Astrocyte (in vitro differentiated cells and primary cell): Measurements from ENCODE around the gene SVIL. TPM values are rescaled to one million over a fixed set of nuclear protein-coding genes. Genes with fewer than 3 reads are reported as not detected.

Source experiments
- DNase-seq: peaks from one replicate; pipeline ENCODE4 v3.0.0-alpha.2; 2010; ENCODE audit warnings: low read depth
- FAIRE-seq: peaks from 2 replicates; lab custom pipeline; 2011; peaks lifted over from hg19 to GRCh38; lab: Jason Lieb, UNC
- H2AFZ ChIP-seq: 2 replicates; pipeline ENCODE4 v1.6.0; 2012; ENCODE audit warnings: low read depth, low read length, inconsistent platforms
- H3K27ac ChIP-seq: 2 replicates; pipeline ENCODE4 v1.5.1; 2011; ENCODE audit warnings: low read depth, low read length, inconsistent platforms
- H3K27me3 ChIP-seq: 2 replicates; pipeline ENCODE4 v1.6.0; 2011; ENCODE audit warnings: low read length, inconsistent platforms; ENCODE audit not compliant: insufficient read depth
- H3K36me3 ChIP-seq: 2 replicates; pipeline ENCODE4 v1.5.1; 2011; ENCODE audit warnings: low read length, inconsistent platforms; ENCODE audit not compliant: insufficient read depth
- H3K4me1 ChIP-seq: 2 replicates; pipeline ENCODE4 v1.5.1; 2011; ENCODE audit warnings: low read length, inconsistent platforms; ENCODE audit not compliant: insufficient read depth
- H3K4me2 ChIP-seq: 2 replicates; pipeline ENCODE4 v1.6.0; 2012; ENCODE audit warnings: low read length, inconsistent platforms
- H3K4me3 ChIP-seq: 2 replicates; pipeline ENCODE4 v1.5.1; 2011; ENCODE audit warnings: low read depth, mild to moderate bottlenecking, low read length, inconsistent platforms; ENCODE audit not compliant: insufficient read depth
- H3K79me2 ChIP-seq: 2 replicates; pipeline ENCODE4 v1.6.0; 2012; ENCODE audit warnings: mild to moderate bottlenecking, low read length, inconsistent platforms; ENCODE audit not compliant: insufficient read depth
- H3K9ac ChIP-seq: 2 replicates; pipeline ENCODE4 v1.6.0; 2012; ENCODE audit warnings: mild to moderate bottlenecking, low read length, inconsistent platforms
- H3K9me3 ChIP-seq: 2 replicates; pipeline ENCODE4 v1.5.1; 2012; ENCODE audit warnings: low read depth, mild to moderate bottlenecking, low read length, inconsistent platforms; ENCODE audit not compliant: insufficient read depth
- H4K20me1 ChIP-seq: 2 replicates; pipeline ENCODE4 v1.6.0; 2012; ENCODE audit warnings: low read length, inconsistent platforms; ENCODE audit not compliant: insufficient read depth
- H3K27ac Mint-ChIP-seq: one replicate; pipeline ENCODE4 v1.8.0; 2021; ENCODE audit warnings: mild to moderate bottlenecking, mixed read lengths; ENCODE audit not compliant: unreplicated experiment
- H3K27me3 Mint-ChIP-seq: one replicate; pipeline ENCODE4 v1.8.0; 2021; ENCODE audit warnings: low read depth, mixed read lengths; ENCODE audit not compliant: unreplicated experiment
- H3K36me3 Mint-ChIP-seq: one replicate; pipeline ENCODE4 v1.8.0; 2021; ENCODE audit warnings: low read depth, mixed read lengths; ENCODE audit not compliant: unreplicated experiment
- H3K4me1 Mint-ChIP-seq: one replicate; pipeline ENCODE4 v1.8.0; 2021; ENCODE audit warnings: low read depth, mixed read lengths; ENCODE audit not compliant: unreplicated experiment
- H3K4me3 Mint-ChIP-seq: one replicate; pipeline ENCODE4 v1.8.0; 2021; ENCODE audit warnings: mild to moderate bottlenecking, moderate library complexity, mixed read lengths; ENCODE audit not compliant: unreplicated experiment
- H3K9me3 Mint-ChIP-seq: one replicate; pipeline ENCODE4 v1.8.0; 2021; ENCODE audit warnings: mild to moderate bottlenecking, mixed read lengths; ENCODE audit not compliant: unreplicated experiment
- EZH2 ChIP-seq: IDR thresholded peaks from 2 replicates; pipeline ENCODE4 v1.6.1; 2012; ENCODE audit warnings: mild to moderate bottlenecking, low read length, inconsistent platforms; ENCODE audit not compliant: insufficient read depth
- total RNA-seq: library from RNA; stranded (reverse); gene quantifications from 2 replicates; pipeline ENCODE4 v1.2.1, GENCODE V29; 2021
- TF ChIP-seq, protein P1 (sequence below): IDR thresholded peaks from 2 replicates; pipeline ENCODE4 v1.5.1; 2011; ENCODE audit warnings: low read depth, mild to moderate bottlenecking, inconsistent platforms, low read length, moderate library complexity; ENCODE audit not compliant: insufficient read depth

SVIL gene
- total RNA-seq, 1 donor from 2014 or later = 70.4 TPM

DNA sequence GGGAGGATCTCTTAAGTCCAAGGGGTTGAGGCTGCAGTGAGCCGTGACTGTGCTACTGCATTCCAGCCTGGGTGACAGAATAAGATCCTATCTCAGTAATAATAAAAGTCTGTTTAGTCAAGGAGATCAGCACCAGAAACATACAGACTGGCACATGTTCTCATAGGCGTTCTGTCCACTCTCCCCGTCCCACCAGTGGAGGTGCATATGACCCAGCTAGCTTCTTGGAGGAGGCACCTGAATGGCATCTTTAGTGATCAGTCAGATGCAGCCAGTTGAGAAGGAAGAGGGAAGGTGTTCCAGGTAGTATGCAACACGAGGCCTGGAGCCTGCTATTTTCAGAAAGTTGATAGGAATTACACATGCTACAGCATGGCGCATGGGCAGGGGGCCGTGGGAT is 45.3 kb upstream of the SVIL start:
- no peak overlapping the region for H3K4me3 Mint-ChIP-seq
- Histone ChIP-seq H3K36me3 (no peaks in the 10 kb centered on the region), H3K9me3 (peaks cover 10% of the 10 kb centered on the region), H3K9ac (no peak overlapping the region), H3K4me1 (no peaks in the 10 kb centered on the region), H4K20me1 (peaks cover 49% of the 10 kb centered on the region), H3K4me3 (no peak overlapping the region), H3K4me2 (no peak overlapping the region), H3K79me2 (peaks cover 49% of the 10 kb centered on the region), H2AFZ (no peak overlapping the region), H3K27me3 (no peaks in the 10 kb centered on the region), H3K27ac (no peak overlapping the region)
- H3K36me3 Mint-ChIP-seq = peaks cover 51% of the 10 kb centered on the region
- H3K4me1 Mint-ChIP-seq = peaks cover 12% of the 10 kb centered on the region
- no peak for TF ChIP-seq EZH2
- TF ChIP-seq, protein P1, sequence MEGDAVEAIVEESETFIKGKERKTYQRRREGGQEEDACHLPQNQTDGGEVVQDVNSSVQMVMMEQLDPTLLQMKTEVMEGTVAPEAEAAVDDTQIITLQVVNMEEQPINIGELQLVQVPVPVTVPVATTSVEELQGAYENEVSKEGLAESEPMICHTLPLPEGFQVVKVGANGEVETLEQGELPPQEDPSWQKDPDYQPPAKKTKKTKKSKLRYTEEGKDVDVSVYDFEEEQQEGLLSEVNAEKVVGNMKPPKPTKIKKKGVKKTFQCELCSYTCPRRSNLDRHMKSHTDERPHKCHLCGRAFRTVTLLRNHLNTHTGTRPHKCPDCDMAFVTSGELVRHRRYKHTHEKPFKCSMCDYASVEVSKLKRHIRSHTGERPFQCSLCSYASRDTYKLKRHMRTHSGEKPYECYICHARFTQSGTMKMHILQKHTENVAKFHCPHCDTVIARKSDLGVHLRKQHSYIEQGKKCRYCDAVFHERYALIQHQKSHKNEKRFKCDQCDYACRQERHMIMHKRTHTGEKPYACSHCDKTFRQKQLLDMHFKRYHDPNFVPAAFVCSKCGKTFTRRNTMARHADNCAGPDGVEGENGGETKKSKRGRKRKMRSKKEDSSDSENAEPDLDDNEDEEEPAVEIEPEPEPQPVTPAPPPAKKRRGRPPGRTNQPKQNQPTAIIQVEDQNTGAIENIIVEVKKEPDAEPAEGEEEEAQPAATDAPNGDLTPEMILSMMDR = no peak
- no peak for FAIRE-seq
- no peak overlapping the region for H3K27ac Mint-ChIP-seq
- no peaks in the 10 kb centered on the region for H3K27me3 Mint-ChIP-seq
- no peak for DNase-seq
- H3K9me3 Mint-ChIP-seq = peaks cover 13% of the 10 kb centered on the region

DNA sequence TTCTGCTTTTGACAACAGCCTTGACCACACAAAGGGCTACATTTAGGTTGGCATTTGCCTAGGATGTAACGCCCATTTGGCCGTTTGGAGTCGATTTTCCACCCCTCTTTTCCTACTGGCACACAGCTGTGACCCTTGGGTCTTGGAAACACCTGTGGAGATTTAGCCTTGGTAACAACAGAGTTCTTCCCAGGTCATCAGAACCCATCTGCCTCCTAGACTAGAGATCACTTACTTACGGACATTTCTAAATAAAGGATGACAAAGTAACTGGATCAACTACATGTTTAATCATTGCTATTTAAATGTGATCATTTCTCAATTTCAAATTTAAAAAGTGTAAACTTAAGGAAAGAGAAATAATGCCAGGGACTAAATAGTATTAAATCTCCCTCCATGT is 42.0 kb upstream of the SVIL start:
- Mint-ChIP-seq H3K9me3 (peaks cover 24% of the 10 kb centered on the region), H3K4me1 (peaks cover 10% of the 10 kb centered on the region), H3K27me3 (no peaks in the 10 kb centered on the region), H3K27ac (no peak overlapping the region), H3K4me3 (no peak overlapping the region), H3K36me3 (peaks cover 43% of the 10 kb centered on the region)
- no peak overlapping the region for H3K4me2 ChIP-seq
- peaks cover 15% of the 10 kb centered on the region for H3K9me3 ChIP-seq
- TF ChIP-seq, protein P1 = no peak
- TF ChIP-seq EZH2 = no peak
- no peak overlapping the region for H3K27ac ChIP-seq
- no peak overlapping the region for H3K4me3 ChIP-seq
- H3K4me1 ChIP-seq = no peaks in the 10 kb centered on the region
- DNase-seq (no peak), FAIRE-seq (no peak)
- H3K36me3 ChIP-seq = no peaks in the 10 kb centered on the region
- peaks cover 43% of the 10 kb centered on the region for H4K20me1 ChIP-seq
- H3K9ac ChIP-seq = no peak overlapping the region
- H3K79me2 ChIP-seq = peaks cover 43% of the 10 kb centered on the region
- no peak overlapping the region for H2AFZ ChIP-seq
- H3K27me3 ChIP-seq = no peaks in the 10 kb centered on the region

- Mint-ChIP-seq H3K4me1 (peaks cover 3% of the 10 kb centered on the region), H3K27ac (no peak overlapping the region), H3K36me3 (peaks cover 42% of the 10 kb centered on the region), H3K9me3 (peaks cover 26% of the 10 kb centered on the region), H3K4me3 (no peak overlapping the region), H3K27me3 (no peaks in the 10 kb centered on the region)
- no peak overlapping the region for H2AFZ ChIP-seq
- no peak overlapping the region for H3K27ac ChIP-seq
- no peaks in the 10 kb centered on the region for H3K4me1 ChIP-seq
- no peak overlapping the region for H3K4me2 ChIP-seq
- H3K36me3 ChIP-seq = no peaks in the 10 kb centered on the region
- FAIRE-seq (no peak), DNase-seq (no peak)
- H3K4me3 ChIP-seq = no peak overlapping the region
- peaks cover 15% of the 10 kb centered on the region for H3K9me3 ChIP-seq
- H4K20me1 ChIP-seq = peaks cover 35% of the 10 kb centered on the region
- peaks cover 36% of the 10 kb centered on the region for H3K79me2 ChIP-seq
- H3K27me3 ChIP-seq = no peaks in the 10 kb centered on the region
- no peak for TF ChIP-seq EZH2
- no peak overlapping the region for H3K9ac ChIP-seq
These were observed 41.2 kb upstream of the SVIL start for GRCh38 chr10:29675984-29676383.
